ENCODE measurements around the gene BCL11A. TPM values are rescaled to one million over a fixed set of nuclear protein-coding genes. Genes with fewer than 3 reads are reported as not detected.
A peak's percentile ranks its signal among the peaks of the same experiment; 100 is the strongest.

BCL11A gene
- total RNA-seq, 6 experiments from 2014 or later = 1.1 to 3.0 (median 1.9) TPM

GRCh38 chr2:60441800-60442199 is 111.7 kb downstream of the BCL11A start:
- Mint-ChIP-seq H3K27me3 (ENCODE audit: insufficient read depth) (peaks cover 9% of the 10 kb centered on the region; the same call in 1 of the 2 replicates), H3K36me3 (ENCODE audit: low read depth) (no peaks in the 10 kb centered on the region), H3K4me1 (ENCODE audit: low read depth) (peaks cover 10% of the 10 kb centered on the region; the same call in 1 of the 2 replicates), H3K27ac (no peak overlapping the region), H3K4me3 (no peak overlapping the region), H3K9me3 (peaks cover 4% of the 10 kb centered on the region; the same call in 1 of the 2 replicates)
- no peak for DNase-seq
- no peak for TF ChIP-seq CTCF (IDR thresholded peaks at IDR 0.05)

DNA sequence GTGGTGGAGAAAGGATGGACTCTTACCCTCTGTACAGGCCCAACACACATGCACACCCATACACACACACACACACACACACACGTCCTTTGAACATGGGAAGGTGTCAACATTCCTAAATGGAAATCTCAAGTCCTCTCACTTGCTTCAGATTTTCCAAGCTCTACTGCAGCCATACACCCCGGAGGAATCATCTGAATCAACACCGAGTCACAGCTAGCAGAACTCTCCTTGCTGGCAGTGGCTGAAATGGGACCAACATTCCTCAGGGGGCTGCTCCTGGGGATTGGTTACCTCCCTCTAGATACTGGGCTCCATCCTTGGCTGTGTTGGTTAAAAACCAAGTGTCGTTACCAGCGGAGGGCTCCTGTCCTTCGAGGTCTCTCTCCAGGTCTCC is 112.7 kb downstream of the BCL11A start:
- Mint-ChIP-seq H3K4me1 (ENCODE audit: low read depth) (peaks cover 10% of the 10 kb centered on the region; the same call in 1 of the 2 replicates), H3K27ac (no peak overlapping the region), H3K4me3 (no peak overlapping the region), H3K27me3 (ENCODE audit: insufficient read depth) (peaks cover 7% of the 10 kb centered on the region; the same call in 1 of the 2 replicates), H3K9me3 (no peaks in the 10 kb centered on the region), H3K36me3 (ENCODE audit: low read depth) (no peaks in the 10 kb centered on the region)
- no peak for DNase-seq
- no peak for TF ChIP-seq CTCF (IDR thresholded peaks at IDR 0.05)

- H3K36me3 Mint-ChIP-seq (ENCODE audit: low read depth) = no peaks in the 10 kb centered on the region
- no peak overlapping the region for H3K4me3 Mint-ChIP-seq
- no peak for TF ChIP-seq CTCF (IDR thresholded peaks at IDR 0.05)
- H3K27ac Mint-ChIP-seq = no peak overlapping the region
- no peak for DNase-seq
- peaks cover 7% of the 10 kb centered on the region; the same call in 1 of the 2 replicates for H3K27me3 Mint-ChIP-seq (ENCODE audit: insufficient read depth)
- H3K4me1 Mint-ChIP-seq (ENCODE audit: low read depth) = peaks cover 9% of the 10 kb centered on the region; the same call in 1 of the 2 replicates
- H3K9me3 Mint-ChIP-seq = no peaks in the 10 kb centered on the region
These were observed 113.2 kb downstream of the BCL11A start for GRCh38 chr2:60440079-60440766.

DNA sequence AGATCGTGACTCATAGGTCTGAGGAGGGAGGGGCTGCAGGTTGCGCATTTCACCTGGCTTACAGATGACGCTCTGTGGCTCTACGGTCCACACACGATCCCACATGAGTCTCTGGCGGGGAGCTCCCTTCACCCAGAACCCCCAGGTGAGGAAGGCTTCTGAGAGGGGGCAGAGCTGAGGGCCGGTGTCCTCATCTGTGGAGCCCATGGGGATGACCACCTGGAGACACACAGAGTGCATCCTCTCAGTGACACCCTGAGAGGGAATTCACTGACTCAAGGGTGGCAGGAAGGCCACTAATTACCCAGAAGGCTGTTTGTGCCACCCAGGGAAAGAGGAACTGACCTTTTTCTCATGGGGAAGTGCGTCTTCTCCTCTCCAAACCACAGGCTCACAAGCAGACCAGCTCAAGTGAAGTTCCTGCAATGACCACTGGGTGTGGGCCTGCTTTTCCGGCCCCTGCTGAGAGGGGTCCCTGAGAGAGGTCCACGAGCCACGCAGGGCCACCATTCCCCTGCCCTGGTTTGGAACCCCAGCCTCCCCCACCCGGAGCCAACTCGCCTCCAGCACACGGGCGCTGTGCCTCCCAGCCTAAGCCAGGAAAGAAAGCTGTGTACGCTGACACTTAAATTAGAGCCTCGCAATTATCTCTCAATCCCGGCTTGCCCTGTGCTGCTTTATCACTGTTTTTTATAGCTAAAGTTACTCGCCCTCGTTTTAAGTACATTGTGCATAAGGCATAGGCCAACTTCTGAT is 114.1 kb downstream of the BCL11A start:
- peak; percentile 62 for TF ChIP-seq CTCF (IDR thresholded peaks at IDR 0.05)
- Mint-ChIP-seq H3K36me3 (ENCODE audit: low read depth) (no peaks in the 10 kb centered on the region), H3K27ac (no peak overlapping the region), H3K9me3 (no peaks in the 10 kb centered on the region), H3K4me1 (ENCODE audit: low read depth) (peaks cover 6% of the 10 kb centered on the region; the same call in 1 of the 2 replicates), H3K4me3 (no peak overlapping the region), H3K27me3 (ENCODE audit: insufficient read depth) (peaks cover 7% of the 10 kb centered on the region; the same call in 1 of the 2 replicates)
- no peak for DNase-seq

GRCh38 chr2:60438653-60439052 is 114.8 kb downstream of the BCL11A start:
- Mint-ChIP-seq H3K4me1 (ENCODE audit: low read depth) (peaks cover 6% of the 10 kb centered on the region; the same call in 1 of the 2 replicates), H3K36me3 (ENCODE audit: low read depth) (no peaks in the 10 kb centered on the region), H3K27me3 (ENCODE audit: insufficient read depth) (peaks cover 7% of the 10 kb centered on the region; the same call in 1 of the 2 replicates), H3K4me3 (no peak overlapping the region), H3K27ac (no peak overlapping the region), H3K9me3 (no peaks in the 10 kb centered on the region)
- no peak for TF ChIP-seq CTCF (IDR thresholded peaks at IDR 0.05)
- no peak for DNase-seq
